ENCODE data around the gene KIF23.
A peak's percentile ranks its signal among the peaks of the same experiment; 100 is the strongest.

The KIF23 gene

DNA sequence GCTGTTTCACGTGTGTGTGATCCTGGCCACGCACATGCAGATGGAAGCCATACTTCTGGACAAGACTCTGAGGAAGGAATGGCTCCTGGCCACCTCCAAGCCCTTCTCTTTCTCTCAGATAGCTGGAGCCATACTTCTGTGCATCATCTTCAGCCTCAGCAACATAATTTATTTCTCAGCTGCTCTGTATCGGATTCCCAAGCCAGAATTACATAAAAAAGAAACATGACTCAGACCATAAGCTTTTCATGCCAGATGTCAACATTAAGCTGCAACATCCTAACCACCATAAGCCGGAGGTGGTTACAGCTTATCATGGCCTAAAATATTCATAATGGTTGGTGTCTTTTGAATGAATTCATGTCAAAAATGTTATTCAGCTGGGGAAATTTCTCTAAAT lies 10.6 kb upstream of the KIF23 start:
- no peak for ATAC-seq (replicated peaks)

DNA sequence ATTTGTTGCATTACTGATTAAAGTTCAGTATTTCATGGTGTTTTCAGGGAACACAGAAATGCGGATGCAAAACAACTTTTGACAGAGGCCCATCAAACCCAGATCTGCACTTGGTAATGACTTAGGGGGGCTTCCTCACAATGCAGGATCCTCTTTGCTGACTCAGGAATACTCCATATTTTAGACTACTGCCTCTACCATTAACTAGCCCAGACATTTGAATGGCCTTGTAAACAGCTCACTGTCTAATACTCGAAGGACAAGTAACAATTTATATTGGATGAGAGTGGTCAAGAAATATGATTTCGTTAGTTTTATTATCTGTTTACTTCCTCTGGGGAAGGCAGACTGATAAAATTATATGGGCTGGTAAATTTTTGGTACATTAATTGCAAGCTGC lies 9.0 kb upstream of the KIF23 start:
- H3K4me1 Mint-ChIP-seq (ENCODE audit: low read depth in 2 of 2): no peaks in the 10 kb centered on the region
- no peaks in the 10 kb centered on the region for H3K9me3 Mint-ChIP-seq
- H3K4me3 Mint-ChIP-seq: no peak overlapping the region
- DNase-seq (no peak), ATAC-seq (replicated peaks) (no peak)
- peaks cover 3% of the 10 kb centered on the region for H3K36me3 Mint-ChIP-seq (ENCODE audit: insufficient read depth)
- H3K27me3 Mint-ChIP-seq: peaks cover 19 to 28% of the 10 kb centered on the region in 2 donors
- H3K27ac Mint-ChIP-seq: no peak overlapping the region

More for the DNA sequence above, 10.6 kb upstream of the KIF23 start:
- DNase-seq: no peak
- Mint-ChIP-seq H3K4me1 (ENCODE audit: low read depth in 2 of 2) (no peaks in the 10 kb centered on the region), H3K36me3 (ENCODE audit: insufficient read depth) (peaks cover 3% of the 10 kb centered on the region), H3K27ac (no peak overlapping the region), H3K27me3 (peaks cover 13 to 28% of the 10 kb centered on the region in 2 donors), H3K9me3 (no peaks in the 10 kb centered on the region), H3K4me3 (no peak overlapping the region)

DNA sequence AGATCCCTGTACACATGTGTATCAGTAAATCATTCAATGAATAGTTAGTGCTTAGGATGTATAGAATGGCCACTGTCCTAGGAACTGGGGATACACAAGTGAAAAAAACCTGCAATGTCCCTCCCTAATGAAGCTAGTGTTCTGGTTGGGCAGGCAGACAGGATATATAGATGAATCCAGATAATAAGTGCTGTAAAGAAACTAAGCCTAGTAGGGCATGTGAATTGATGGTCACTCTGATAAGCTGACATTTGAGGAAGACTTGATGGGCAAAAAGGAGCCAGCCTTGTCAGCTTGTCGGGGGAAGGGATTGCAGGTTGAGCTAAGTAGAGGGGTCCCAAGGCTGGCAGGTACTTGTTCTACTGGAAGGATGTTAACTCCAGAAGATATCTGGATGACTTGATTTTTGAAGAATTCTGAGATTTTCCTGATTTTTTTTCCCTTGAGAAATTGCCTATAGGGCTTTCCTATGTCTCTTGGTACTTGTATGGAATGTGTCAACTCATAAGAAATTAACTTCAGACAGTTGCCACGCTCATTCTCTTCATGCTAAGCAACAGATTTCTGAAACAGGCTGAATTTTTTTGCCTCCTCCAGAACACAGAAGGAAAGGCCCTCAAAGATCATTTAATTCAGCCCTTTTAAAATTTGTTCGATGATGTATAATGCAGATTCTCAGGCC lies 6.3 kb upstream of the KIF23 start:
- Mint-ChIP-seq H3K27ac (no peak overlapping the region), H3K4me1 (ENCODE audit: low read depth in 2 of 2) (no peaks in the 10 kb centered on the region), H3K4me3 (no peak overlapping the region), H3K36me3 (ENCODE audit: insufficient read depth) (no peaks in the 10 kb centered on the region), H3K27me3 (peaks cover 19 to 28% of the 10 kb centered on the region in 2 donors), H3K9me3 (no peaks in the 10 kb centered on the region)
- no peak for ATAC-seq (replicated peaks)
- no peak for DNase-seq

DNA sequence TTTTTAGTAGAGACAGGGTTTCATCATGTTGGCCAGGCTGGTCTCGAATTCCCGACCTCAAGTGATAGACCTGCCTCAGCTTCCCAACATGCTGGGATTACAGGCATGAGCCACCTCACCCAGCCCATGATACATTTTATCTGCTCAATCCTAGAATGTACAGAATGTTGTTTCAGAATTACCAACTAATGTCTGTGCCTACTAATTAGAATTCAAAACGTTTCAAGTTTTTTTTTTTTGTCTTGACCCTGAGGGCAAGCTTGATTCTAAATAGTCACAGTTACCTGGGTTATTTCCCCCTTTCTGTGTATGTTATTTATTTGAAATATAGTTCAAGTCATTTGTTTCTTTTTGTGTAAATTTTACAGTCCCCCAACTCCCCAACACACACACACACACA lies 5.3 kb upstream of the KIF23 start:
- Mint-ChIP-seq H3K27ac (no peak overlapping the region), H3K27me3 (peaks cover 13 to 19% of the 10 kb centered on the region in 2 donors), H3K4me1 (ENCODE audit: low read depth in 2 of 2) (peaks cover under 1 to 1% of the 10 kb centered on the region in 2 donors), H3K4me3 (no peak overlapping the region), H3K36me3 (ENCODE audit: insufficient read depth) (peaks cover 3% of the 10 kb centered on the region), H3K9me3 (no peaks in the 10 kb centered on the region)
- no peak for DNase-seq
- no peak for ATAC-seq (replicated peaks)

- DNase-seq: no peak
- no peak overlapping the region for H3K27ac Mint-ChIP-seq
- H3K9me3 Mint-ChIP-seq: no peaks in the 10 kb centered on the region
- peaks cover 5 to 7% of the 10 kb centered on the region in 2 donors for H3K4me1 Mint-ChIP-seq (ENCODE audit: low read depth in 2 of 2)
- peaks cover 9 to 13% of the 10 kb centered on the region in 2 donors for H3K27me3 Mint-ChIP-seq
- H3K36me3 Mint-ChIP-seq (ENCODE audit: insufficient read depth): peaks cover 7% of the 10 kb centered on the region
- ATAC-seq (replicated peaks): no peak
- H3K4me3 Mint-ChIP-seq: no peak overlapping the region
Observed at GRCh38 chr15:69410248-69410874, 3.8 kb upstream of the KIF23 start.

DNA sequence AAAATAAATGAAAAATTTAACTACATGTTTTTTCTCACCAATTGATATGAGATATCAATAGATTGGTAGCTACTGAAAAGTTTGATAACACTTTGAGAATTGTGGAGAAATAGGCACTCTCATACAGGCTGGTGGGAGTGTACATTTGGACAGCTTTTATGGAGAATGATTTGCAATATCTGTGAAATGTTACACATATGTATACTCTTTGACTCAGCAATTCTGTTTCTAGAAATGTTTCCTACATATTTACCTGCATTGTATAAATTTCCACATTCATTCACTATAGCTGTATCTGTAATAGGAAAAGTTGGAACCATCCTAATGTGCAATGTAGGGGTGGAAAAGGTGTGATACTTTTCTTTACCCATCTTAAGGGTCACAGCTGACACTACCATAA lies 1.9 kb upstream of the KIF23 start:
- DNase-seq (no peak), ATAC-seq (replicated peaks) (no peak)
- H3K36me3 Mint-ChIP-seq (ENCODE audit: insufficient read depth): peaks cover 7% of the 10 kb centered on the region
- peaks cover 5 to 7% of the 10 kb centered on the region in 2 donors for H3K4me1 Mint-ChIP-seq (ENCODE audit: low read depth in 2 of 2)
- H3K27ac Mint-ChIP-seq: no peak overlapping the region
- peaks cover 9 to 13% of the 10 kb centered on the region in 2 donors for H3K27me3 Mint-ChIP-seq
- no peak overlapping the region for H3K4me3 Mint-ChIP-seq
- H3K9me3 Mint-ChIP-seq: no peaks in the 10 kb centered on the region

DNA sequence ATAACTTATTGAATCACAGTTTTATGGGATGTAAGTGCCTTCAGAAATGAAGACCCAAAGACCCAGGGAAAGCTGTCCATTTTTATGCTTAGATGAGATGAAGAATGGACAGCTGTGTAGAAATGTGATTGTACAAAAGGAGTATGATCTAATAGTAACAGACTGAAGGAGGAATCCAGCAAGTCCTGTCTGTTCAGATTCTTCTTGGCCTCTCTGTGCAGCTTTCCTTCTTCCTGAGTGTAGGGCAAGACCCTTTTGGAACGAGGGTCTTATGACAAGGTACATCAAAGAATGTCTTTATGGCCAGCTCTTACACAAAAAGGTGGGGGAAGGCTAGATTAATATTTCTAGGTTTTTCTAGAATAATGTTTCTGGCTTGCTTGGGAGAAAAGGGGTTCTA lies 1.4 kb upstream of the KIF23 start:
- H3K27me3 Mint-ChIP-seq: peaks cover 5 to 11% of the 10 kb centered on the region in 2 donors
- H3K4me1 Mint-ChIP-seq (ENCODE audit: low read depth in 2 of 2): peaks cover 5 to 7% of the 10 kb centered on the region in 2 donors
- ATAC-seq (replicated peaks) (no peak), DNase-seq (no peak)
- no peak overlapping the region for H3K27ac Mint-ChIP-seq
- no peak overlapping the region for H3K4me3 Mint-ChIP-seq
- peaks cover 7% of the 10 kb centered on the region for H3K36me3 Mint-ChIP-seq (ENCODE audit: insufficient read depth)
- H3K9me3 Mint-ChIP-seq: no peaks in the 10 kb centered on the region

GRCh38 chr15:69414701-69415167 lies 585 bp downstream of the KIF23 start:
- DNase-seq: no peak
- peaks cover 7% of the 10 kb centered on the region for H3K36me3 Mint-ChIP-seq (ENCODE audit: insufficient read depth)
- H3K27me3 Mint-ChIP-seq: no peaks in the 10 kb centered on the region
- peak overlapping the region; percentile 74 to 88 for H3K4me3 Mint-ChIP-seq
- ATAC-seq (replicated peaks): peak; percentile 3
- no peak overlapping the region for H3K27ac Mint-ChIP-seq
- peaks cover 5 to 7% of the 10 kb centered on the region in 2 donors for H3K4me1 Mint-ChIP-seq (ENCODE audit: low read depth in 2 of 2)
- no peaks in the 10 kb centered on the region for H3K9me3 Mint-ChIP-seq

- no peak for ATAC-seq (replicated peaks)
- H3K4me1 Mint-ChIP-seq (ENCODE audit: low read depth in 2 of 2): peaks cover 5 to 7% of the 10 kb centered on the region in 2 donors
- no peak overlapping the region for H3K27ac Mint-ChIP-seq
- H3K36me3 Mint-ChIP-seq (ENCODE audit: insufficient read depth): peaks cover 11% of the 10 kb centered on the region
- no peaks in the 10 kb centered on the region for H3K27me3 Mint-ChIP-seq
- no peak for DNase-seq
- peak overlapping the region in 1 of 2 donors; percentile 74 for H3K4me3 Mint-ChIP-seq
- H3K9me3 Mint-ChIP-seq: no peaks in the 10 kb centered on the region
Observed at GRCh38 chr15:69415381-69415780, 1.2 kb downstream of the KIF23 start.

DNA sequence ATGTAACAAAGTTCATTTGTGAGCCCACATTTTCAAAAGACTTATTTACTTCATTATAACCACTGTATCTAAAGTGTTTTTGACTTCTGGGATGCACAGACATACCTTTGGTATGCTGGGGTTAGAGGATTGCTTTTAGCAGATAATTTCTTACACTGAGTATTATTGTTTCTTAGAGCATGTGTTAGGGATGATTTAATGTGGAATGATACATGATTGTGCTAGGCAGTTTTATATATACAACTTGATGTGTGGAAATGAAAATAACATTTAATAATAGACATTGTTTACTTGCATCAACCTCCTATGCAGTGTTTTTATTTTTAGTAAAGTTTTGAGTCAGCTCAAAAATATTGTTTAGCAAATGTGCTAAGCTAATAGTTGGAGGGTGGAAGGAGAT lies 3.4 kb downstream of the KIF23 start:
- Mint-ChIP-seq H3K4me1 (ENCODE audit: low read depth in 2 of 2) (peaks cover 5 to 7% of the 10 kb centered on the region in 2 donors), H3K4me3 (no peak overlapping the region), H3K9me3 (no peaks in the 10 kb centered on the region), H3K27ac (no peak overlapping the region), H3K36me3 (ENCODE audit: insufficient read depth) (peaks cover 11% of the 10 kb centered on the region), H3K27me3 (no peaks in the 10 kb centered on the region)
- DNase-seq: no peak
- no peak for ATAC-seq (replicated peaks)

DNA sequence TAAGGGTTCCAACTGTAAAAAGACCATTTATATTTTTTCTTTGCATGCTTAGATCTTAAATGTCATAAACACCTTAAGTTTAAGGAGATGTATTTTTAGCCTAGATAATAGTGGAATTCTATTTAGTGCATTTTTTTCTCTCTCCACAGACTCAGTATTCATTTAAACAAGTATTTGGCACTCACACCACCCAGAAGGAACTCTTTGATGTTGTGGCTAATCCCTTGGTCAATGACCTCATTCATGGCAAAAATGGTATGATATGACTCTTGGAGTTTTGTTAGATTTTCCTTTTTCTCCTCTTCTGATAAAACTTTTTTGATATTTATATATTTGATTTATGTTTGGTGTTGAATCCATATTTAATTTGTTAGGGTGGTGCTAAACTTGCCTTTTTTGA lies 7.3 kb downstream of the KIF23 start:
- H3K36me3 Mint-ChIP-seq (ENCODE audit: insufficient read depth): peaks cover 4% of the 10 kb centered on the region

GRCh38 chr15:69422336-69422895 lies 8.3 kb downstream of the KIF23 start:
- Mint-ChIP-seq H3K27ac (no peak overlapping the region), H3K27me3 (no peaks in the 10 kb centered on the region), H3K4me1 (ENCODE audit: low read depth in 2 of 2) (no peaks in the 10 kb centered on the region), H3K9me3 (no peaks in the 10 kb centered on the region), H3K4me3 (no peak overlapping the region), H3K36me3 (ENCODE audit: insufficient read depth) (peaks cover 4% of the 10 kb centered on the region)
- DNase-seq (no peak), ATAC-seq (replicated peaks) (no peak)

More for the DNA sequence above, 7.3 kb downstream of the KIF23 start:
- Mint-ChIP-seq H3K4me1 (ENCODE audit: low read depth in 2 of 2) (no peaks in the 10 kb centered on the region), H3K27ac (no peak overlapping the region), H3K27me3 (no peaks in the 10 kb centered on the region), H3K4me3 (no peak overlapping the region), H3K9me3 (no peaks in the 10 kb centered on the region)
- ATAC-seq (replicated peaks) (no peak), DNase-seq (no peak)

- H3K4me3 Mint-ChIP-seq: no peak overlapping the region
- no peak for ATAC-seq (replicated peaks)
- no peaks in the 10 kb centered on the region for H3K9me3 Mint-ChIP-seq
- H3K27me3 Mint-ChIP-seq: no peaks in the 10 kb centered on the region
- H3K36me3 Mint-ChIP-seq (ENCODE audit: insufficient read depth): peaks cover 4% of the 10 kb centered on the region
- H3K4me1 Mint-ChIP-seq (ENCODE audit: low read depth in 2 of 2): no peaks in the 10 kb centered on the region
- H3K27ac Mint-ChIP-seq: no peak overlapping the region
- no peak for DNase-seq
Observed at GRCh38 chr15:69424001-69424400, 9.9 kb downstream of the KIF23 start.
